HG02970 (cell line): ENCODE data around the gene HSD17B3.
"Not testable (repeated sequence)": the region's sequence is repeated elsewhere in the genome, so short reads cannot be mapped to it uniquely, and the experiment has no call there.

Source experiments
- ATAC-seq: cut with Tn5 transposase; IDR thresholded peaks from one replicate; pipeline ENCODE4 v1.9.1; 2021; ENCODE audit warnings: mild to moderate bottlenecking, moderate library complexity, moderate number of reproducible peaks; ENCODE audit not compliant: unreplicated experiment, low FRiP score

Gene HSD17B3

GRCh38 chr9:96202971-96203780 lies 98.8 kb downstream of the HSD17B3 start:
- ATAC-seq, result no peak

DNA sequence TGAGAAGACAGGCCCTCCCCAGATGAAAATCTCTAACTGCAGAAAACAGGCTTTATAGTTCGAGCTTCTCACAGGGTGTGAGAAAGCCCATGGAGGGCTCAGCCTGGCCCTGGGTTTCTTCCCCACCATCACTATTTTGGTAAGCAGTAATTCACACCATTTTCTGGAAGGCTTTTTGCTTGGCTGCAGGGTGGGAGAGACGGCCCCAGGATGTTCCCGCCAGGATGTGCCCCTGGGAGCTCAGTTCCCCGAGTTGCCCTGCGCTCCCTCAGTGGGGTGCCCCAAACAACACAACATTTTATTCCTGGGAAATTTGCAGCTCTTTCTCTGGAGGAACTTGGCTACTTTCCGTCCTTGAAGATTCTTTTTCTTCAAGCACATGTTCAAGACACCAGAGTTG lies 100.8 kb downstream of the HSD17B3 start:
- no peak for ATAC-seq

GRCh38 chr9:96199006-96199405 lies 103.0 kb downstream of the HSD17B3 start:
- ATAC-seq, result no peak

- no peak for ATAC-seq
Measured at GRCh38 chr9:96195541-96195940, 106.4 kb downstream of the HSD17B3 start.

GRCh38 chr9:96193236-96193755 lies 108.7 kb downstream of the HSD17B3 start:
- no peak for ATAC-seq

DNA sequence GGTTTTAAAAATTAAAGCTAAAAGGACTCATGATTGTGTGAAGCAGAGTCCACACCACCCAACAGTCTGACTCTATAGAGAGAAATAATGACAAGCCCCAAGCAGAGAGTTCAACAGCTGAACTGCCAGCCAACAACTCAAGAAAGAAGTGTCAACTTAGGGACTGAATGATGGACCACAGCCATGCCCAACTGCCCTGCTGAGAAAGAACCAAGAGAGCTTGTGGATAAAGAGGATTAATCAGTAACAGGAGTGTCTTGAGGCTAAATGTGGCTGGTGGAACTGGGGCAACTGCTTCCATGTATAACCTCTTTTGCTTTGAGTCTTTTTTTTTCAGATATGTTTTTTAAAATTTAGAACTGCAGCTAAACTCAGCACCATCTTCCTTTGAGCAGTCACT lies 109.3 kb downstream of the HSD17B3 start:
- no peak for ATAC-seq

DNA sequence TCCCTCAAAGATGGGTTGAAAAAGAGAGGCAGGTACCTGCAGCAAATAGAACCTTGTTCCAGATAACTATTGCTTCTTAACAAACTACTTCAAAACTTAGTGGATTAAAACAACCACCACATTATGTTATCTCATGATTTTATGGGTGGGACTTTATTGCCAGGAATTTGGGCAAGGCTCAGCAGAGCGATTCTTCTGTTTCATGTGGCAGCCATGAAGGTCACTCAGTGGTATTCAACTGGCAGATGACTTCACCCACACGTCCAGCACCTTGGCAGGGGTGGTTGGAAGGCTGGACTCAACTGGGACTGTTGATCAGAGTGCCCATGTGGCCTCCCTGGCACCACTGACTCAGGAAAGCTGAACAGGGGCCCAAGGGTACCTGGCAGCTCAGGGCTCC lies 112.0 kb downstream of the HSD17B3 start:
- ATAC-seq, result no peak

- ATAC-seq, result not testable (repeated sequence)
Measured at GRCh38 chr9:96189581-96189980, 112.4 kb downstream of the HSD17B3 start.

- ATAC-seq, result no peak
Measured at GRCh38 chr9:96188571-96188970, 113.4 kb downstream of the HSD17B3 start.

- ATAC-seq, result no peak
Measured at GRCh38 chr9:96187151-96187555, 114.8 kb downstream of the HSD17B3 start.

DNA sequence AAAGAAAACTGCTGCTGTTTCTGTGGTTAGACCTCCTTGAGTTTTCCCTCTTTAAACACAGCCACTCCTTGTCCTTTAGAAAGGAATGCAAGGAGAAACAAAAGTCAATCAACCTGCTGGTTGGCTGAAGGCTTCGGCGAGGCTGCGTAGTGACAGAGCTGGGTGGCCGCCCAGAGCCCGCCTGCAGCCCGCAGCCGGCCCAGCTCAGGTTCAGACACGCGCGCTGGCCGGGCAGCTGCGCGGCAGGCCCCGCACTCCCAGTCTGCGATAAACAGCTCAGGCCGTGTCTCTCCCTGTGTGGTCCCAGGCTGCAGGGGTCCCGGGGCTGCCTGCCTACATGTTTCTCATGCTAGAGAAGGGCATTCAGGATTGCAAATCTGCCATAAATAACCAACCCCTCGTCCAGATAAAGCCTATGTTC lies 115.4 kb downstream of the HSD17B3 start:
- no peak for ATAC-seq

DNA sequence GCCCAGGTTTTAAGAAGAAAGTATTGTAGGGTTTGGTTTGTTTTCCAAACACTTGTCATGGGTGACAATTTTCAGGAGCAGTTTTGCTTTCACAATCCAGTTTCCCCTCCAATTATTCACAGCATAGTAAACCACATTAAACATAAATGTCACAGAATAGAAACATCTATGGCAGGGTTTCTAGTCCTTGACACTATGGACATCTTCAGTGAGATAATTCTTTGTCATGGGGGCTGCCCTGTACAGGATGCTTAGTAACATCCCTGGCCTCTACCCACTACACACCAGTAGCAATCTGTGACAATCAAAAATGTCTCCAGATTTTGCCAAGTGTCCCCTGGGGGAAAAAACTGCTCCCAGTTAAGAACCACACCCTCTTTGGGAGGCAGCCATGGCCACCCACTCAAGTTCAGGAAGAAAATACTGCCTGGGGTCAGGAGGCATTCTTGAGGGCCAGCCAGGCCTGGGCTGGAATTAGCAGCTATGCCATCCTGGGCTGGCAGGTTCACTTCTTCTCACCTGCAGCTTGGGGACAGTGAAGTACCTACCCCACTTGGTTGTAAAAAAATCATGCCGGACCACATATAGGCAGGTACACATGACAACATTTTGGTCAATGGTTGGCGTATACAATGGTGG lies 116.3 kb downstream of the HSD17B3 start:
- no peak for ATAC-seq
